Bronchial smooth muscle cell (primary cell): ENCODE measurements around the gene UGT2A2. TPM values are rescaled to one million over a fixed set of nuclear protein-coding genes. Genes with fewer than 3 reads are reported as not detected.

Experiments
- total RNA-seq: library from RNA; depleted of rRNA; stranded (reverse); fragments of >200 nt; gene quantifications from 2 replicates; pipeline ENCODE4 v1.2.1, GENCODE V29; 2014

UGT2A2 gene
- total RNA-seq = not detected in 2 replicates

GRCh38 chr4:69639542-69639941 is at the start of gene UGT2A2:
TSS of gene UGT2A2 (minus strand) at chr4:69639642. CDS start at chr4:69639640, 2 bp downstream.

GRCh38 chr4:69653147-69653546 is 13.7 kb upstream of the UGT2A2 start, which contains the start of gene UGT2A1:
TSS of gene UGT2A1 (minus strand) at chr4:69653247. CDS start at chr4:69647644, 5,603 bp downstream.

Other genes starting within 250 kb of the UGT2A2 start
- not detected in 2 replicates for gene UGT2B4, start 143.7 kb downstream of the UGT2A2 start, total RNA-seq
- gene UGT2A1, start 13.6 kb upstream of the UGT2A2 start, total RNA-seq = not detected in 2 replicates
- gene SULT1B1, start 121.0 kb upstream of the UGT2A2 start, total RNA-seq = 0.32 TPM in 1 of 2 replicates, not detected in the other
- gene SULT1E1, start 220.5 kb upstream of the UGT2A2 start, total RNA-seq = 0.16 TPM in 1 of 2 replicates, not detected in the other